HepG2 (cell line): ENCODE data around the gene ACER3. TPM values are rescaled to one million over a fixed set of nuclear protein-coding genes. Genes with fewer than 3 reads are reported as not detected.
A peak's percentile ranks its signal among the peaks of the same experiment; 100 is the strongest.

Source experiments
- ARHGAP35 ChIP-seq: sonication (generic); formaldehyde crosslinking; IDR thresholded peaks from 2 replicates; pipeline ENCODE4 v1.9.0; 2022; ENCODE audit warnings: mild to moderate bottlenecking, inconsistent platforms, moderate library complexity, missing genetic modification reagents, borderline replicate concordance
- DMAP1 ChIP-seq: IDR thresholded peaks from 2 replicates; pipeline ENCODE4 v1.6.1; 2016
- DNMT1 ChIP-seq: sonication (generic); formaldehyde crosslinking; IDR thresholded peaks from 2 replicates; pipeline ENCODE4 v1.5.1; 2020; ENCODE audit warnings: mild to moderate bottlenecking, missing genetic modification reagents
- ESRRA ChIP-seq: sonication (generic); formaldehyde crosslinking; IDR thresholded peaks from 2 replicates; pipeline ENCODE4 v1.5.1; 2020; ENCODE audit warnings: mild to moderate bottlenecking, low read depth, missing genetic modification reagents
- GATAD1 ChIP-seq: IDR thresholded peaks from 2 replicates; pipeline ENCODE4 v1.6.1; 2016; ENCODE audit warnings: missing genetic modification reagents, missing compliant biosample characterization
- HNF1B ChIP-seq: sonication (generic); formaldehyde crosslinking; IDR thresholded peaks from 2 replicates; pipeline ENCODE4 v1.5.1; 2020; ENCODE audit warnings: mild to moderate bottlenecking, moderate library complexity, missing genetic modification reagents
- IKZF4 ChIP-seq: sonication (generic); formaldehyde crosslinking; IDR thresholded peaks from 2 replicates; pipeline ENCODE4 v1.5.1; 2020; ENCODE audit warnings: borderline replicate concordance, mild to moderate bottlenecking, low read depth, missing genetic modification reagents; ENCODE audit errors: not compliant biosample characterization
- IRF1 ChIP-seq: sonication (generic); formaldehyde crosslinking; IDR thresholded peaks from 2 replicates; pipeline ENCODE4 v1.4.0; 2020; ENCODE audit warnings: low read depth, mild to moderate bottlenecking, missing genetic modification reagents
- NPAS2 ChIP-seq: sonication (generic); formaldehyde crosslinking; IDR thresholded peaks from 2 replicates; pipeline ENCODE4 v1.8.0; 2022; ENCODE audit warnings: mild to moderate bottlenecking, missing genetic modification reagents, borderline replicate concordance
- NR2F1 ChIP-seq, 2 experiments: fragments of 450-650 bp in 1 of 2; formaldehyde crosslinking in 1 of 2; IDR thresholded peaks; 2 replicates each; pipeline versions ENCODE4 v1.5.0 to v1.6.1; 2016 to 2020; ENCODE audit warnings: mild to moderate bottlenecking in 1 of 2, missing compliant biosample characterization in 1 of 2, missing genetic modification reagents in 1 of 2, moderate library complexity in 1 of 2
- PCBP1 ChIP-seq: fragments of 200-400 bp; formaldehyde crosslinking; IDR thresholded peaks from 2 replicates; pipeline ENCODE4 v1.6.1; 2017; ENCODE audit warnings: mild to moderate bottlenecking, low read depth, low read length, borderline replicate concordance
- PRDM4 ChIP-seq: sonication (generic); formaldehyde crosslinking; IDR thresholded peaks from 2 replicates; pipeline ENCODE4 v1.9.0; 2021; ENCODE audit warnings: missing genetic modification reagents, borderline replicate concordance
- SMAD9 ChIP-seq: sonication (generic); formaldehyde crosslinking; IDR thresholded peaks from 2 replicates; pipeline ENCODE4 v1.5.1; 2020; ENCODE audit warnings: mild to moderate bottlenecking, missing genetic modification reagents
- SNAPC4 ChIP-seq: sonication (generic); formaldehyde crosslinking; IDR thresholded peaks from 2 replicates; pipeline ENCODE4 v1.4.0; 2020; ENCODE audit warnings: mild to moderate bottlenecking, missing genetic modification reagents
- ZFP62 ChIP-seq: sonication (generic); formaldehyde crosslinking; IDR thresholded peaks from 2 replicates; pipeline ENCODE4 v1.4.0; 2020; ENCODE audit warnings: missing genetic modification reagents
- ZNF160 ChIP-seq: sonication (generic); formaldehyde crosslinking; IDR thresholded peaks from 2 replicates; pipeline ENCODE4 v1.8.0; 2022; ENCODE audit warnings: mild to moderate bottlenecking, inconsistent platforms, missing genetic modification reagents
- ZNF501 ChIP-seq: sonication (generic); formaldehyde crosslinking; IDR thresholded peaks from 2 replicates; pipeline ENCODE4 v1.5.1; 2020; ENCODE audit warnings: mild to moderate bottlenecking, moderate library complexity, missing genetic modification reagents
- ZNF558 ChIP-seq: sonication (generic); formaldehyde crosslinking; IDR thresholded peaks from 2 replicates; pipeline ENCODE4 v1.9.0; 2022; ENCODE audit warnings: mild to moderate bottlenecking, missing genetic modification reagents, borderline replicate concordance
- ZNF879 ChIP-seq: sonication (generic); formaldehyde crosslinking; IDR thresholded peaks from 2 replicates; pipeline ENCODE4 v1.8.1; 2023; ENCODE audit warnings: missing genetic modification reagents
- polyA plus RNA-seq, 8 experiments: library from polyadenylated mRNA; depleted of rRNA in 3 of 8; stranded (reverse) in 7 of 8; unstranded in 1 of 8; fragments of >200 nt; fragmentation: Illumina TruSeq in 4 of 8; extraction: Trizol in 4 of 8; gene quantifications; 2 replicates each; pipeline versions ENCODE4 v1.2.1 to v1.2.3, GENCODE V29; 2011 to 2016; ENCODE audit warnings: low read depth in 4 of 8, missing spikeins in 1 of 8, mixed read lengths in 1 of 8; ENCODE audit not compliant: insufficient read depth in 1 of 8
- total RNA-seq, 5 experiments: library from RNA; depleted of rRNA; stranded (reverse); fragments of >200 nt; fragmentation: Illumina TruSeq; extraction: Trizol; gene quantifications; 2 replicates each; pipeline ENCODE4 v1.2.3, GENCODE V29; 2016; ENCODE audit warnings: low read depth in 1 of 5

The ACER3 gene
- total and polyA plus RNA-seq, 2 of the 13 experiments (the other 11 are each of a cell fraction or from before 2014, with no cell fraction given): 6.0 to 9.8 TPM

- TF ChIP-seq IRF1 (CRISPR knock-in tag): no peak
- TF ChIP-seq DMAP1: no peak
- no peak for TF ChIP-seq ESRRA
- TF ChIP-seq GATAD1 (CRISPR knock-in tag): peak; percentile 4; the same call in 1 of the 2 replicates
- peak; percentile 41; the same call in 1 of the 2 replicates for TF ChIP-seq SNAPC4 (CRISPR knock-in tag)
- TF ChIP-seq NPAS2 (CRISPR knock-in tag): no peak
- peak; percentile 76 for TF ChIP-seq DNMT1 (CRISPR knock-in tag)
- TF ChIP-seq ZNF501: peak; percentile 74
- no peak for TF ChIP-seq ZNF160 (CRISPR knock-in tag)
- TF ChIP-seq PRDM4 (CRISPR knock-in tag): no peak
- peak; percentile 43; the same call in 1 of the 2 replicates for TF ChIP-seq SMAD9 (CRISPR knock-in tag)
- no peak for TF ChIP-seq NR2F1 (CRISPR knock-in tag; IDR thresholded peaks at IDR 0.05)
- no peak for TF ChIP-seq ZFP62
- TF ChIP-seq PCBP1: no peak
- TF ChIP-seq HNF1B (CRISPR knock-in tag): 0 out of 2 replicates have a peak, but pooled peaks have one; percentile 47
- no peak for TF ChIP-seq ZNF558 (CRISPR knock-in tag)
- TF ChIP-seq ZNF879 (CRISPR knock-in tag): no peak
- TF ChIP-seq ARHGAP35 (CRISPR knock-in tag): no peak
- TF ChIP-seq IKZF4 (CRISPR knock-in tag): no peak
These were observed 205.7 kb downstream of the ACER3 start, which contains the start of gene CAPN5 (continued) for GRCh38 chr11:77066229-77067042.
